GM12872 (cell line): ENCODE data around the gene CDH23.

Source experiments
- TF ChIP-seq, protein P1 (sequence below): IDR thresholded peaks from 3 replicates; pipeline ENCODE4 v1.5.1; 2011; ENCODE audit warnings: low read depth, mild to moderate bottlenecking, low read length, moderate library complexity; ENCODE audit not compliant: insufficient read depth

CDH23 gene

DNA sequence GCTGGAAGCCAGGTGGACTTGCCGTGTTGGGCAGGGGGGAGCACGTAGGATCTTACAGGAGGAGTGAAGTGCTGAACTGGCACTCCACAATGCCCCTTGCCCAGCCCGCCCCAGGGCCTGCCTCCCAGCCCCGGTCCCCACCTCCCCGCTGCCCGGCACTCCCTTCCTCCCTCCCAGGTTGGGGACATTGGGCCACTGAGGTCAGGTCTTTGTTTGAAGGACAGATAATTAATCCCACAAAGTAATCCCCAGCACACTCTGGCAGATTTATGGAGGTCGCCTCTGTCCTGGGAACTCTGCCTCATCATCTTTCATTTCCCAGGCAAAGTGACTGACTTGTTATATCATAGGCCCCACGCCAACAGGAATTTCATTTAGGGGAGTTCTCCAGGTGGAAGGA lies 200.0 kb downstream of the CDH23 start:
- TF ChIP-seq, protein P1, sequence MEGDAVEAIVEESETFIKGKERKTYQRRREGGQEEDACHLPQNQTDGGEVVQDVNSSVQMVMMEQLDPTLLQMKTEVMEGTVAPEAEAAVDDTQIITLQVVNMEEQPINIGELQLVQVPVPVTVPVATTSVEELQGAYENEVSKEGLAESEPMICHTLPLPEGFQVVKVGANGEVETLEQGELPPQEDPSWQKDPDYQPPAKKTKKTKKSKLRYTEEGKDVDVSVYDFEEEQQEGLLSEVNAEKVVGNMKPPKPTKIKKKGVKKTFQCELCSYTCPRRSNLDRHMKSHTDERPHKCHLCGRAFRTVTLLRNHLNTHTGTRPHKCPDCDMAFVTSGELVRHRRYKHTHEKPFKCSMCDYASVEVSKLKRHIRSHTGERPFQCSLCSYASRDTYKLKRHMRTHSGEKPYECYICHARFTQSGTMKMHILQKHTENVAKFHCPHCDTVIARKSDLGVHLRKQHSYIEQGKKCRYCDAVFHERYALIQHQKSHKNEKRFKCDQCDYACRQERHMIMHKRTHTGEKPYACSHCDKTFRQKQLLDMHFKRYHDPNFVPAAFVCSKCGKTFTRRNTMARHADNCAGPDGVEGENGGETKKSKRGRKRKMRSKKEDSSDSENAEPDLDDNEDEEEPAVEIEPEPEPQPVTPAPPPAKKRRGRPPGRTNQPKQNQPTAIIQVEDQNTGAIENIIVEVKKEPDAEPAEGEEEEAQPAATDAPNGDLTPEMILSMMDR, result no peak

DNA sequence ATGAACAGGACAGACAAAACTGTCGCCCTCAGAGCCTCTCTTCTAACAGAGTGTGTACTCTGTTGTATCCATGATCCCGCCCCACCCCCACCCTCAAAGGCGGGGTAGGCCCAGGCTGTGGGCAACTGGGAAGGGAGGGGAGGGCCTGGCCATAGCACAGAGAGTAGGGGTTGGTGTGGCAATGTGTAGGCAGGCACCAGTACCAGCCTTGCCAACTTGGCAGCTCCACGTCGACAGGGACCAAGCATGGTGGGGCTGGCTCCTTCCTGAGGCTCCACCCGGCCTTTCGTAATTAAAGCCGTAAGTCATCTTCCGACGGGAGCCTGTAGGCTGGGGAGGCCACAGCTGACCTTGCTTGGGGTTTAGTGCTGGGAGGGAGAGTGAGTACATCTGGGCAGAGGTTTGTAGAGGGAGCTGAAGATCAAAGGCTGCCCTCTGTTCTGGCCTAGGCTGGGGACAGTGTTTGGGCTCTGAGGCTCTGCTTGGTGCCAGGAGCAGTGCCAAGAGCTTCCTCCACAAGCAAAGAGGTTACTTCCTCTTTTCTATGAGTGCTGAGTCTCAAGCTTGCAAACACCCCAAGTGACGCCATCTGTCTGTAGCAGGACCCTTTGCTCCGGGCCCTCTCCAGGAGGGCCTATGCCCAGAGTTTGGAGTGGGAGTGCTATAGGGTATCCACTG lies 201.2 kb downstream of the CDH23 start:
- TF ChIP-seq, protein P1, result no peak

DNA sequence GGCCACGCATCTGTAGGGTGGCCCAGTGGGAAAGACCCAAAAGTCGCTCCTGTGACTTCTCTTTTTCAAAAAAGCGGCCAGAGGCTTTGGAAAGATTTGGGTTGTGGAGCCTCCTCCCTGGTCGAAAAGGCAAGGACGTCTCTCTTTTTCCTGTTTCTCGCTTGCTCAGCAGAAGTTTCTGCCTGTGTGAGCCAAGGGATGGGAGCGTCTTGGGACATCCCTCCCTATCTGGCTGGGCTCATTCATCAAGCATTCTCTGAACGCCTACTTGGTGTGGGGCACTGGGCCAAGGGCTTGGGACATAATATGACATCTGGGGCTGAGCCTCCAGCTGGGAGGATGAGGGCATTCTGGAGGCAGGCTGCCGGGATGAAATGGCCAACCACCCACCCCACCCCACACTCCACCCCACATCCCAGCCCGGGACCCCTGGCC lies 201.9 kb downstream of the CDH23 start:
- TF ChIP-seq, protein P1, result no peak

DNA sequence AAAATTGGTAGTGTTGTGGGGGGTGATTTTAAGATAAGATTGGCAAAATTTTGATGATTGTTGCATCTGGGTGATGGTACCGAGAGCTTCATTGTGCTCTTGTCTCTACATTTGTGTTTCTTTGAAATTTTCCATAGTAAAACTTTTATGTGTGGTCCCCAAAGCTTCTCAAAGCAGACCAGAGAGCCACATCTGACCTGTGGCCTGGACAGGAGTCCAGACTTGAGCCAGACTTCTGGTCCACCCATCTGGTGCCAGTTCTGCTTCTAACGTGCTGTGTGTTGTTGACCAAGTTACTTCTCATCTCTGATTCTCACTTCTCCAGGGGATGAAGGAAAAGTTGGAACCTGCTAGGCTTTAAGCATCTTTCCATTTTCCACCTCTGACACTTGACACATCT lies 202.8 kb downstream of the CDH23 start:
- TF ChIP-seq, protein P1, result no peak

DNA sequence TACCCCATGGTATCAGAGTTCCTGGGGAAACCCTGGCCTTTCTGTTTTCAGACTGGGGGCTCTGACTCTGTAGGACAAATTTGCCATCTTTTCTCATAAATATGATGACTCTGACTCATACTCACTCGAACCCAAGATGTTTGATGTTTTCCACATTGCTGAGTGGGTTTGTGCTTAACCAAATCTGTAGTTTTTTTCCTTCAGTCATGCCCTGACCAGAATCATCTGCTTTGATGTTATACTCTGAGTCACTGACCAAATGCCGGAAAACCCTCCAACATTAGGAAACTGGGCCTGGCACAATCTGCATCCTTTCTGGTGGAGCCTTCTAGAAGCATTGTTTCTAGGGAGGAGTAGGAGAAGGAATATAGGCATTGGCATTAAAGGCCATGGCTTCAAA lies 204.1 kb downstream of the CDH23 start:
- TF ChIP-seq, protein P1, result no peak

DNA sequence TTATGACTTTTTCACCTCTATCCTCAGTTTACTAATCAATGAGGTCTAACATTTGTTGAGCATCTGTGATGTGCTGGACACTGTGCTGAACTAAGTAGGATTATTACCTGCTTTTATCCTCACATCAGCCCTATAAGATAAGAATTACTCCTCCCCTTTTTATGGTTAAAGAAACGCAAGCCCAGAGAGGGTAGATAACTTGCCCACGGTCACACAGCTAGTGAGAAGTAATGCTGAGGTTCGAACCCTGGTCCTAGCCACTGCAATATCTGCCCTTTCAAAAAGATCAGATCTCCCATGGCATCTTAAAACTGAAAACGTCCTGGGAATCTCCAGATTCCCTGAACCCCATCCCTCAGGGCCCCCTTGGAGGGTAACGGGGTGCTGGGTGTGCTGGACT lies 204.6 kb downstream of the CDH23 start:
- TF ChIP-seq, protein P1, result no peak

DNA sequence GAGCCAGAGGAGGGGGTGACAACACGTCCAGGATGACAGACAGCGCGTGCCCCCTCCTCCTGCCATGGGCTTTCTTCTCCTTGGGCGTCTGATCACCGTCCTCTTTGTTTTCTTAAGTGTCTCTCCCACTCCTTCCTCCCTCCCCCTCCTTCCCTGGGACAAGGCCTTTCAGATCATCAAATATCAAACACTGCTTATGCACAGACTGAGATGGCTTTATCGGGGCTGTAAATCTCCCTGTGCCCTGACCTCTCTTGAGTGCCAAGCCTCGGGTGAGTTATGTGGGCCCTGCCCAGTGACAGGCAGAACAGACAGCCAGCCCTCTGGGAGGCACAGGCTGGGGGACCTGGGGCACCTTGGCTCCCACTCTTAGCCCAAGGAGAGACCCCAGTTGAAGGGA lies 206.4 kb downstream of the CDH23 start:
- TF ChIP-seq, protein P1, result no peak
